Breast epithelium (tissue), 3 donors: Measurements from ENCODE around the gene FBXW12.

Experiments
- CTCF ChIP-seq, 3 donors: fragments of 450-650 bp; IDR thresholded peaks; one replicate each; pipeline ENCODE4 v1.5.1; 2016 to 2017; ENCODE audit warnings: antibody characterized with exemption in 3 of 3, mild to moderate bottlenecking in 3 of 3, moderate library complexity in 3 of 3
- POLR2A ChIP-seq: fragments of 450-650 bp; IDR thresholded peaks from one replicate; pipeline ENCODE4 v1.6.1; 2016; ENCODE audit warnings: antibody characterized with exemption, mild to moderate bottlenecking, moderate library complexity

- no peak for TF ChIP-seq CTCF (IDR thresholded peaks at IDR 0.05)
- no peak for TF ChIP-seq POLR2A
These were observed 65.8 kb downstream of the FBXW12 start for GRCh38 chr3:48437812-48438211.
